Neural progenitor cell (in vitro differentiated cells): ENCODE measurements around the gene CARD19. TPM values are rescaled to one million over a fixed set of nuclear protein-coding genes. Genes with fewer than 3 reads are reported as not detected.

Experiments
- DNase-seq: peaks from one replicate; pipeline ENCODE4 v3.0.0-alpha.2; 2016; ENCODE audit warnings: low spot score
- H2AFZ ChIP-seq: fragments of 200-600 bp; sonication (generic); replicated peaks from 2 replicates; pipeline ENCODE4 v1.6.1; 2016; ENCODE audit warnings: antibody characterized with exemption
- H3F3A ChIP-seq: fragments of 200-600 bp; sonication (generic); 2 replicates; pipeline ENCODE4 v1.6.1; 2016; ENCODE audit warnings: antibody characterized with exemption, low read depth
- H3K27ac ChIP-seq: fragments of 200-600 bp; sonication (generic); 2 replicates; pipeline ENCODE4 v1.5.1; 2016; ENCODE audit warnings: mild to moderate bottlenecking
- H3K27me3 ChIP-seq: fragments of 200-600 bp; sonication (generic); 2 replicates; pipeline ENCODE4 v1.6.1; 2016; ENCODE audit warnings: mild to moderate bottlenecking, moderate library complexity
- H3K36me3 ChIP-seq: fragments of 200-600 bp; sonication (generic); 2 replicates; pipeline ENCODE4 v1.5.1; 2016
- H3K4me1 ChIP-seq: fragments of 200-600 bp; sonication (generic); 2 replicates; pipeline ENCODE4 v1.6.1; 2016; ENCODE audit warnings: mixed run types
- H3K4me2 ChIP-seq: fragments of 200-600 bp; sonication (generic); 2 replicates; pipeline ENCODE4 v1.6.1; 2016
- H3K4me3 ChIP-seq: fragments of 200-600 bp; sonication (generic); 2 replicates; pipeline ENCODE4 v1.5.1; 2016
- H3K79me2 ChIP-seq: fragments of 200-600 bp; sonication (generic); 2 replicates; pipeline ENCODE4 v1.6.1; 2016; ENCODE audit warnings: low read depth
- H3K9ac ChIP-seq: fragments of 200-600 bp; sonication (generic); 2 replicates; pipeline ENCODE4 v1.6.1; 2016
- H3K9me3 ChIP-seq: fragments of 200-600 bp; sonication (generic); 2 replicates; pipeline ENCODE4 v1.5.1; 2016; ENCODE audit warnings: low read depth
- H4K20me1 ChIP-seq: fragments of 200-600 bp; sonication (generic); 2 replicates; pipeline ENCODE4 v1.6.1; 2016; ENCODE audit warnings: low read depth
- H3K27ac Mint-ChIP-seq: 3 replicates; pipeline ENCODE4 v1.8.0; 2021; ENCODE audit warnings: mixed read lengths
- H3K27me3 Mint-ChIP-seq: 2 replicates; pipeline ENCODE4 v1.8.0; 2022; ENCODE audit warnings: low read depth, mild to moderate bottlenecking, inconsistent platforms, moderate library complexity, mixed read lengths; ENCODE audit not compliant: insufficient read depth
- H3K36me3 Mint-ChIP-seq: 3 replicates; pipeline ENCODE4 v1.8.0; 2021; ENCODE audit warnings: mixed read lengths
- H3K4me1 Mint-ChIP-seq: 3 replicates; pipeline ENCODE4 v1.8.0; 2021; ENCODE audit warnings: mixed read lengths
- H3K4me3 Mint-ChIP-seq: 3 replicates; pipeline ENCODE4 v1.8.0; 2021; ENCODE audit warnings: mild to moderate bottlenecking, moderate library complexity, mixed read lengths
- H3K9me3 Mint-ChIP-seq: 3 replicates; pipeline ENCODE4 v1.8.0; 2020; ENCODE audit warnings: mixed read lengths
- EZH2 ChIP-seq: fragments of 200-600 bp; sonication (generic); IDR thresholded peaks from 2 replicates; pipeline ENCODE4 v1.6.1; 2017; ENCODE audit warnings: antibody characterized with exemption, mild to moderate bottlenecking, moderate library complexity
- EZH2phosphoT487 ChIP-seq: fragments of 200-600 bp; sonication (generic); IDR thresholded peaks from 2 replicates; pipeline ENCODE4 v1.6.1; 2017; ENCODE audit warnings: antibody characterized with exemption
- total RNA-seq: library from RNA; depleted of rRNA; stranded (reverse); fragments of >200 nt; gene quantifications from 2 replicates; pipeline ENCODE4 v1.2.3, GENCODE V29; 2015; ENCODE audit warnings: low replicate concordance
- TF ChIP-seq, protein P1 (sequence below): fragments of 200-600 bp; sonication (generic); IDR thresholded peaks from 2 replicates; pipeline ENCODE4 v1.5.1; 2017; ENCODE audit warnings: antibody characterized with exemption, mild to moderate bottlenecking

Gene CARD19
- total RNA-seq, 1 donor from 2014 or later, result 12.3 TPM

DNA sequence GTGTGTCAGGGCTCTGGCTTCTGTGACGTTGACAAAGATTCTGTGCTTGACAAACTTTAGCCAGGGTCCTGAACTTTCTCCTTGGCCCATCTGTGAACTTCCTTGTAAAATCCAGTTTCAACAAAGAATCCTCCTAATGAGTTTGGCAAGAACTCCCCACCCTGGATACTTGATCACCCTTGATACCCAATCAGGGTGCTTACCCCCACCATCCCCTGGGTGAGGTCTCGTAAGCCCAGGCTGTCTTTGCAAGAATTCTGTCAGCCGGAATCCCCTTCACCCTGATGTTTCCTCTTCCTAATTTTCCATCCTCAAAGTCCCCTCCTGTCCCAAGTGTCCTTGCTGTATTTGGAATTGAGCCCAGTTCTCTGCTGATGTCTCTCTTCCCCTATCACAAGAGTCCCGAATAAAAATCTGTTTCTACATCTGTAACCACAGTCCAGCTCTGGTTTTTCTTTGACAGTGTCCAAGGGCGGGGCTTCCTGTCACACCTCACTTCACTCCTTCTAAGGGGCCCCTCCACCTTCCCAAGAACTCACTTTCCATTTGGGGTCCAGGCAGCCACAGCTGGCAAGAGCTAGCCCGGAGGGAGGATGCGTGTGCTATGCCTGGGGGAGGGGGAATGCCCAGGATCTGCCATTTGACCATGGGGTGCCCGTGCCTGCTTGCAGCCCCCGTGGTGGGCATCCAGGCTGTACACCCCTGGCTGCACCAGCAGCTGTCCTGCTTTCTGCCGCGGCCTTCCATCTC lies 2.7 kb upstream of the CARD19 start:
- H3K79me2 ChIP-seq, result peaks cover 7% of the 10 kb centered on the region
- H3K9me3 ChIP-seq, result no peaks in the 10 kb centered on the region
- H3K4me1 ChIP-seq, result peaks cover 5% of the 10 kb centered on the region
- H3K27me3 Mint-ChIP-seq, result peaks cover 6% of the 10 kb centered on the region
- H3K27me3 ChIP-seq, result peaks cover 10% of the 10 kb centered on the region
- H3K4me2 ChIP-seq, result no peak overlapping the region
- H3K9me3 Mint-ChIP-seq, result no peaks in the 10 kb centered on the region
- no peaks in the 10 kb centered on the region for H3K36me3 Mint-ChIP-seq
- no peaks in the 10 kb centered on the region for H3K36me3 ChIP-seq
- H3K27ac Mint-ChIP-seq, result peak overlapping the region; percentile 10
- H4K20me1 ChIP-seq, result no peaks in the 10 kb centered on the region
- peaks cover 50% of the 10 kb centered on the region for H3K4me1 Mint-ChIP-seq
- H3F3A ChIP-seq, result peaks cover 11% of the 10 kb centered on the region
- TF ChIP-seq EZH2, result no peak
- no peak for TF ChIP-seq EZH2phosphoT487
- TF ChIP-seq, protein P1, sequence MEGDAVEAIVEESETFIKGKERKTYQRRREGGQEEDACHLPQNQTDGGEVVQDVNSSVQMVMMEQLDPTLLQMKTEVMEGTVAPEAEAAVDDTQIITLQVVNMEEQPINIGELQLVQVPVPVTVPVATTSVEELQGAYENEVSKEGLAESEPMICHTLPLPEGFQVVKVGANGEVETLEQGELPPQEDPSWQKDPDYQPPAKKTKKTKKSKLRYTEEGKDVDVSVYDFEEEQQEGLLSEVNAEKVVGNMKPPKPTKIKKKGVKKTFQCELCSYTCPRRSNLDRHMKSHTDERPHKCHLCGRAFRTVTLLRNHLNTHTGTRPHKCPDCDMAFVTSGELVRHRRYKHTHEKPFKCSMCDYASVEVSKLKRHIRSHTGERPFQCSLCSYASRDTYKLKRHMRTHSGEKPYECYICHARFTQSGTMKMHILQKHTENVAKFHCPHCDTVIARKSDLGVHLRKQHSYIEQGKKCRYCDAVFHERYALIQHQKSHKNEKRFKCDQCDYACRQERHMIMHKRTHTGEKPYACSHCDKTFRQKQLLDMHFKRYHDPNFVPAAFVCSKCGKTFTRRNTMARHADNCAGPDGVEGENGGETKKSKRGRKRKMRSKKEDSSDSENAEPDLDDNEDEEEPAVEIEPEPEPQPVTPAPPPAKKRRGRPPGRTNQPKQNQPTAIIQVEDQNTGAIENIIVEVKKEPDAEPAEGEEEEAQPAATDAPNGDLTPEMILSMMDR, result no peak
- H3K27ac ChIP-seq, result no peak overlapping the region
- no peak for DNase-seq
- no peak overlapping the region for H3K9ac ChIP-seq
- H2AFZ ChIP-seq, result no peak overlapping the region
- H3K4me3 Mint-ChIP-seq, result peak overlapping the region; percentile 4
- H3K4me3 ChIP-seq, result no peak overlapping the region

DNA sequence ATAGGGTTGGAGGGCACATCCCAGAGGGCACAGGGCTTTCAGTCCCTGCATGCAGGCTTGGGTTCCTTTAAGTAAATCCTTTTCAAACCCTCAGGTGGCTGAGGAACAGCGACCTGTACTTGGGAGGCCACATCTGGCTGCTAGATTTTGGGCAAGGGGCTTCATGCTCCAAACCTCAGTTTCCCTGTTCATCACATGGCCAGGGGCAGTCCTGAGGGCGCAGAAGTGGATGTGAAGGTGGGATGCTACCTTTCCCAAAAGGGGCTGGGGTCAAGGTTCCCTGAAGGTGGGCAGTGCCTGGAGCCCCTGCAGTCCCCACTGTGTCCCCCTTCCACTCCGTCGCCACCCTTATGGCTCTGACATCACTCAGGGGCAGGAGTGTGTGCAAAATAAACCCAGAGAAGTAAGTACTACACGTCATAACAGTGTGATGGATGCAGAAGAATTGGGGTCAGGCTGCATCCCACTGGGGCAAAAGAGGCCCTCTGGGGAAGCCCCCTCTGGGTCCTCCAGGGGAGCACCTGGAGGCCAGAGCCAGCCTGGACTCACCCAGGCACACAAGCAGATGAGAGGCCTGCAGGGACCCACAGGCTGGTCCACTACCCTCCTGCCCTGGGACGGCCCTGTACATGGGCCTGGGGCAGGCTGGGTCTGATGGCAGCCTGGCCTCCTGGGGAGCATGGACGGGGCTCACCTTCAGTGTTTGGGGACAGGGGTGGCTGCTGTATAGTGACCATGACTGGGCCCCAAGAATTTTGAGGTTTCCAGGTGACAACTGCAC lies 1.9 kb upstream of the CARD19 start:
- H3K4me1 Mint-ChIP-seq, result peaks cover 50% of the 10 kb centered on the region
- no peak for TF ChIP-seq EZH2
- Histone ChIP-seq H3K79me2 (peaks cover 7% of the 10 kb centered on the region), H3F3A (peaks cover 11% of the 10 kb centered on the region), H3K9me3 (no peaks in the 10 kb centered on the region), H2AFZ (no peak overlapping the region), H3K4me2 (no peak overlapping the region), H3K27ac (no peak overlapping the region), H3K36me3 (no peaks in the 10 kb centered on the region), H3K9ac (no peak overlapping the region), H3K27me3 (peaks cover 10% of the 10 kb centered on the region), H3K4me1 (peaks cover 5% of the 10 kb centered on the region), H3K4me3 (no peak overlapping the region), H4K20me1 (no peaks in the 10 kb centered on the region)
- peaks cover 6% of the 10 kb centered on the region for H3K27me3 Mint-ChIP-seq
- H3K4me3 Mint-ChIP-seq, result peak overlapping the region; percentile 76
- H3K9me3 Mint-ChIP-seq, result no peaks in the 10 kb centered on the region
- no peak for DNase-seq
- no peaks in the 10 kb centered on the region for H3K36me3 Mint-ChIP-seq
- peak overlapping the region; percentile 29 for H3K27ac Mint-ChIP-seq

DNA sequence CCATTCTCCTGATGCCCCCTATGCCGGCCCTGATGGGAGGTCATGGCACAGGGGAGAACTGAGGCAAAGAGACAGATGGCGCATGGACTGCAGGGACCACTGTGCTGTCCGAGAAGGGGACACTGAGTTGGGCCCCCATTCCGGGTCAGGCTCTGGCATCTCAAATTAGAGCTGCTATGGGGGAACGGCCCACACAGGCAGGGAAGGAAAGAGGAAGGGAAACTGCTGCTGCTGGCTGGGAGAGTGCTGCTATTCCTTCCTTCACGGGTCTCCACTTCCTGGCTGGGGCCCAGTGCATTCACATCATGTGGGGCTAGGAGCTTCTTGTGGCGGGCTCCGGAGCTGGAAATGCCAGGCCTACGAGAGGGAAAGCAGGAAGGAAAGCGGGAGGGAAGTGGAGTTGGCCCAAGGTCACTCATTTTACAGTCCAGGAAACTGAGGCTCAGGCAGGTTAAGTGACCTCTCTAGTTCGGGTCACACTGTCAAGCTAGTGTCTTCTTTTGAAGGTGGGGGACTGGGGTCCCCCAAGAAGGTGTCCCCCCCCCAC lies 1.3 kb upstream of the CARD19 start:
- peaks cover 5% of the 10 kb centered on the region for H3K4me1 ChIP-seq
- H3K27me3 ChIP-seq, result peaks cover 10% of the 10 kb centered on the region
- no peaks in the 10 kb centered on the region for H3K36me3 Mint-ChIP-seq
- H3F3A ChIP-seq, result peaks cover 11% of the 10 kb centered on the region
- peak overlapping the region; percentile 76 for H3K4me3 Mint-ChIP-seq
- peaks cover 48% of the 10 kb centered on the region for H3K4me1 Mint-ChIP-seq
- no peaks in the 10 kb centered on the region for H3K9me3 Mint-ChIP-seq
- TF ChIP-seq EZH2phosphoT487 (no peak), EZH2 (no peak)
- TF ChIP-seq, protein P1, result no peak
- no peaks in the 10 kb centered on the region for H3K9me3 ChIP-seq
- no peaks in the 10 kb centered on the region for H4K20me1 ChIP-seq
- no peaks in the 10 kb centered on the region for H3K36me3 ChIP-seq
- H2AFZ ChIP-seq, result no peak overlapping the region
- H3K4me2 ChIP-seq, result peak overlapping the region; percentile 72
- peak; percentile 27 for DNase-seq
- no peak overlapping the region for H3K27ac ChIP-seq
- peak overlapping the region; percentile 49 for H3K4me3 ChIP-seq
- H3K27me3 Mint-ChIP-seq, result peaks cover 6% of the 10 kb centered on the region
- peak overlapping the region; percentile 89 for H3K27ac Mint-ChIP-seq
- H3K9ac ChIP-seq, result no peak overlapping the region
- peaks cover 7% of the 10 kb centered on the region for H3K79me2 ChIP-seq
